ENCODE data around the gene ZNF248. TPM values are rescaled to one million over a fixed set of nuclear protein-coding genes. Genes with fewer than 3 reads are reported as not detected.

Gene ZNF248
- total RNA-seq = 56.1 TPM

GRCh38 chr10:37857287-37858211 is at the start of gene ZNF248:
TSS of gene ZNF248 (minus strand) at chr10:37857610. CDS start at chr10:37856310, 1,300 bp downstream.

Other genes with a start within 250 kb of the ZNF248 start
- 67.6 TPM for gene ZNF25, start 119.0 kb upstream of the ZNF248 start, total RNA-seq
- 57.2 TPM for gene ZNF33A, start 153.1 kb upstream of the ZNF248 start, total RNA-seq
- 32.8 TPM for gene ZNF37A, start 236.7 kb upstream of the ZNF248 start, total RNA-seq